ENCODE results near the gene LPXN. TPM values are rescaled to one million over a fixed set of nuclear protein-coding genes. Genes with fewer than 3 reads are reported as not detected.

Gene LPXN
- 10 to 100 TPM; 14.8 to 17.1 TPM for total RNA-seq

DNA sequence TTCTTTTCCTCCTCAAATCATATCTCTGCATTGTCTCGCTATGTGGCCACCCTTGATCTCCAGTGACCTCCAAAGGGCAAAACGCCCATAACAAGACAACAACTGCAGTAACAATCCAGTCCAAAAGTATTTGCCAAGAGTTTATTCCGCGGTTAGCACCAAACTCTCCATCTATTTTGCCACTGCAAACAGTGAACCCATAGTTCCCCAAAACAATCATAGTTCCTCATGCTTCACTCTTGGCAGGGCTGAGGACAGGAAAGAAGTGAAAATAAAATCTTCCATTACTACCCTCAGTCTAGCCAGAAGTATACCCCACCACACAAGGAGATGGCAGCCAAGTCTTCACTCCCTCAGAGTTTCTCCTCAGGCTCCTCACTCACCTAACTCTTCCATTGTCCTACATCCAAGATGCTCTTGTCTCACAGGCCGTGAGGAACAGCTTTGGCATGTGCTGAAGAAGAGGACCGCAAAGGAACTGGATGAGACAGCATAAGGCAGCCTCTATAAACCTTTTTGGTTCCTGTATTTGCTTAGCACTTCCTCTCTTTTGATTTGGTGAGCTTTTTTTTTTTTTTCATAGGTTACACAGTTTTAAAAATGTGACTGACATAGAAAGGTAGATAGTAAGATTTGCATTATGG, at the start of gene LPXN:
TSS of gene LPXN (minus strand) at position 480 of the 644 bp plus-strand sequence. CDS start at position 396, 84 bp downstream.
- Histone ChIP-seq H3K27me3 (replicated peaks; ENCODE audit: insufficient read depth) (no peaks in the 10 kb centered on the region), H3K4me1 (ENCODE audit: control insufficient read depth in 1 of 2, low read depth in 2 of 2) (peaks cover 41 to 60% of the 10 kb centered on the region in 2 donors), H3K4me3 (peak within 1 kb of the TSS; percentile 84), H3K9me3 (no peaks in the 10 kb centered on the region), H3K36me3 (no peaks in the 10 kb centered on the region), H3K27ac (peak within 1 kb of the TSS; percentile 100)
- no peak for DNase-seq (ENCODE audit: low spot score)
- ATAC-seq (ENCODE audit: insufficient number of reproducible peaks, low FRiP score, low read depth): no peak
- no peak for TF ChIP-seq CTCF (IDR thresholded peaks at IDR 0.05)

- H3K4me1 ChIP-seq (ENCODE audit: control insufficient read depth in 1 of 2, low read depth in 2 of 2): peaks cover 13 to 15% of the 10 kb centered on the region in 2 donors
- no peak for TF ChIP-seq CTCF (IDR thresholded peaks at IDR 0.05)
- H3K9me3 ChIP-seq: no peaks in the 10 kb centered on the region
- H3K27ac ChIP-seq: no peak overlapping the region
- peaks cover 21% of the 10 kb centered on the region for H3K36me3 ChIP-seq
- ATAC-seq (ENCODE audit: insufficient number of reproducible peaks, low FRiP score, low read depth) (no peak), DNase-seq (ENCODE audit: low spot score) (no peak)
- no peaks in the 10 kb centered on the region for H3K27me3 ChIP-seq (replicated peaks; ENCODE audit: insufficient read depth)
- H3K4me3 ChIP-seq: no peak overlapping the region
Observed at GRCh38 chr11:58625086-58625485, 49.4 kb upstream of the LPXN start.

- peaks cover 6 to 7% of the 10 kb centered on the region in 2 donors for H3K4me1 ChIP-seq (ENCODE audit: control insufficient read depth in 1 of 2, low read depth in 2 of 2)
- no peak for TF ChIP-seq CTCF (IDR thresholded peaks at IDR 0.05)
- H3K9me3 ChIP-seq: no peaks in the 10 kb centered on the region
- peaks cover 32% of the 10 kb centered on the region for H3K36me3 ChIP-seq
- ATAC-seq (ENCODE audit: insufficient number of reproducible peaks, low FRiP score, low read depth) (no peak), DNase-seq (ENCODE audit: low spot score) (no peak)
- no peak within 1 kb of the TSS for H3K27ac ChIP-seq
- no peaks in the 10 kb centered on the region for H3K27me3 ChIP-seq (replicated peaks; ENCODE audit: insufficient read depth)
- H3K4me3 ChIP-seq: no peak within 1 kb of the TSS
Observed at GRCh38 chr11:58622344-58622743, 46.7 kb upstream of the LPXN start, which contains the start of gene CNTF. TSS of gene CNTF (plus strand) at chr11:58622665. CDS start at chr11:58622753, 88 bp downstream.

GRCh38 chr11:58621586-58622262, 46.1 kb upstream of the LPXN start:
- H3K27ac ChIP-seq: no peak overlapping the region
- peaks cover 37% of the 10 kb centered on the region for H3K36me3 ChIP-seq

More at GRCh38 chr11:58621586-58622262, 46.1 kb upstream of the LPXN start:
- ATAC-seq (ENCODE audit: insufficient number of reproducible peaks, low FRiP score, low read depth) (no peak), DNase-seq (ENCODE audit: low spot score) (no peak)
- H3K4me1 ChIP-seq (ENCODE audit: control insufficient read depth in 1 of 2, low read depth in 2 of 2): peaks cover 0 to 1% of the 10 kb centered on the region in 2 donors
- TF ChIP-seq CTCF (IDR thresholded peaks at IDR 0.05): no peak
- H3K27me3 ChIP-seq (replicated peaks; ENCODE audit: insufficient read depth): no peaks in the 10 kb centered on the region
- H3K9me3 ChIP-seq: no peaks in the 10 kb centered on the region
- H3K4me3 ChIP-seq: no peak overlapping the region

All from thoracic aorta (tissue), 2 donors.